Measurements from ENCODE around the gene SAPCD1.
"Not testable (repeated sequence)": the region's sequence is repeated elsewhere in the genome, so short reads cannot be mapped to it uniquely, and the experiment has no call there.

SAPCD1 gene

DNA sequence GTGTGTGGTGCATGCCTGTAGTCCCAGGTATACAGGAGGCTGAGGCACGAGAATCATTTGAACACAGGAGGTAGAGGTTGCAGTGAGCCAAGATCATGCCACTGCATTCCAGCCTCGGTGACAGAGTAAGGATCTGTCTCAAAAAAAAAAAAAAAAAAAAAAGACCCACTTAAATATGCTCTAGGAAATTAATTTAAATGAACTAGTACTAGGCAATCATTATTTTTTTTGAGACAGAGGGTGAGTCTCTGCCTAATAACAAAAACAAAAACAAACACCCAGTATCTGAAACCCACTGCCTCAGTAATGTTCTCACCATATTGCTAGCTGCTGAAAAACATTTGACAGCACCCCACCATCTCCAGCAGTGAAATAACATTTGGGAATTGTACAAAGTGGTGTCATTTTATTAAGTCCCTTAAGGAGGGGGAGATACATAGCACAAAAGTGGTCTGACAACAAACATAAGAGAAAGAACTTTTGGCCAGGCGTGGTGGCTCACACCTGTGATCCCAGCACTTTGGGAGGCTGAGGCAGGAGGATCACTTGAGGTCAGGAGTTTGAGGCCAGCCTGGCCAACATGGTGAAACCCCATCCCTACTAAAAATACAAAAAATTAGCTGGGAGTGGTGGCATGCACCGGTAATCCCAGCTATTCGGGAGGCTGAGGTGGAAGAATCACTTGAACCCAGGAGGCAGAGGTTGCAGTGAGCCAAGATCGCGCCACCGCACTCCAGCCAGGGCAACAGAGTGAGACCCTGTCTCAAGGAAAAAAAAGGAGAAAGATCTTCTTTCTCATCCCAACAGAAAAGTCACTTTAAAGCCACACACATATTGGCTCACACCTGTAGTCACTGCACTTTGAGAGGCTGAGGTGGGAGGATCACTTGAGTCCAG lies 38.8 kb downstream of the SAPCD1 start:
- not testable (repeated sequence) for DNase-seq (ENCODE audit: low read depth)

DNA sequence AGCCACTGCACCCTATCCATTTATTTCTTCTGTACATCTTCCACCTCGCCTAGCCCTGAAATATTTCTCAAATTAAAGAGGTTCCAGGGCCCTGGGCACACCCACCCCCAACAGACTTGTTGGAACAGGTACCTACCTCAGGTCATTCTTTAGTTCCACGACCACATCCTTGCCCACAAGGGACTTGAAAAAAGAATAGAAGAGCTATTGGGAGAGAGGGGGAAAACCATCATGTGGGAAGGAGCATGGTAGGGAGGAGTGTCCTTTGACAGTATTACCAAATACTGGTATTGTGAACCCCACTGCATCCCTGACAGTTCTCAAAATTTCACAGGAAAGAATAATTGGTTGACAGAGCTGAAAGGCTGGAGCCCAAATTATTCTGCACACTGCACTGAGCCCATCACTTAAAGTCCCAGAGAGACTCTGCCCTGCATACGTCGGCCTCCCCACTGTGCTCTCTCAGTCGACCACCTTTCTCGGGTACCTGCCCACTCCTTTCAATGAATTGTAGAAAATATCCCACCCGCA lies 43.5 kb downstream of the SAPCD1 start:
- DNase-seq (ENCODE audit: low read depth), result no peak

DNA sequence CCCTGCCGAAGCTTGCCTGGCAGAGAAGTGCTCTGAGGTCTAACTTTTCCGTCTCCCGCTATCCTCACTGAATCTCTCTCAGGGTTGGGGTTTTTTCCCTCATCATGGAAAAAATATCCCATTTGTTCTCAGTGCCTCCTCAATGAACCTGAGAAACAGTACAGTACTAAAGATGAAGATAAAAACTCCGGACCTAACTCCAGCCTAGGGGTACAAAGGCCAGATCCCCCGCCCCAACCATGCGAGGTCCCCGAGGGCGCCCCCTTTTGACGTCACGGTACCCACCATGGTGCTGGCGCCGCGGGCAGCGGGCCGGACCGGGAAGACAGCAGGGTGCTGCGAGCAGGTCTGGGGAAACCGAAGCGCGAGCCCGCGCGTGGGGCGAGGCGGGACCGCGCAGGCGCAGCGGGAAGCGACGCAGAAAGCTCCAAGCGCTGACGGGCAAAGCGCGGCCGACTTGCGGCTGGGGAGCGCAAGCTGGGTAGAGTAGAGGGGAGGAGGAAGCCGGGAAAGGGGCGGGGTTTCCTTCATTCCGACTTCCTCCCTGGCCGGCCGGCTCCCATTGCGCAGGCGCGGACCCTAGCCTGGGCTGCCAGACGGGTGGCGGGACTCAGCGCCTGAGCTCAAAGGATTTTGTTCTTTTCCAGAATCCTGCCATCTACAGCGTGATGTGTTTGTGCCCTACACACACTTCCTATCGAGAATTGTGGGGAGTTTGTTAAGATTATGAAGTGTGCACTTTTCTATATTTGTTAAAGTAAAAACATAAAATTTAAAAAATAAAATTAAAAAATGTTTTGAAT lies 44.2 kb downstream of the SAPCD1 start, which contains the start of gene LSM2:
TSS of gene LSM2 (minus strand) at position 497 of the 803 bp plus-strand sequence. CDS start at position 288, 209 bp downstream.
- DNase-seq (ENCODE audit: low read depth), result peak; percentile 96

DNA sequence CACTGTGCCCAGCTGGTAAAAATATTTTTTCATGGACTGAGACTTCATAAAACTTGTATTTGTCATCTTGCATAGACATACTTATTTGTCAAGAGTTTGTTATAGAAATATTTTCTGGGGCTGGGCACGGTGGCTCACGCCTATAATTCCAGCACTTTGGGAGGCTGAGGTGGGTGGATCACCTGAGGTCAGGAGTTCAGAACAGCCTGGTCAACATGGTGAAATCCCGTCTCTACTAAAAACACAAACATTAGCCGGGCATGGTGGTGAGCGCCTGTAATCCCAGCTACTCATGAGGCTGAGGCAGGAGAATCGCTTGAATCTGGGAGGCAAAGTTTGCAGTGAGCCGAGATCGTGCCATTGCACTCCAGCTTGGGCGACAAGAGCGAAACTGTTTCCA lies 46.1 kb downstream of the SAPCD1 start:
- DNase-seq (ENCODE audit: low read depth), result not testable (repeated sequence)

DNA sequence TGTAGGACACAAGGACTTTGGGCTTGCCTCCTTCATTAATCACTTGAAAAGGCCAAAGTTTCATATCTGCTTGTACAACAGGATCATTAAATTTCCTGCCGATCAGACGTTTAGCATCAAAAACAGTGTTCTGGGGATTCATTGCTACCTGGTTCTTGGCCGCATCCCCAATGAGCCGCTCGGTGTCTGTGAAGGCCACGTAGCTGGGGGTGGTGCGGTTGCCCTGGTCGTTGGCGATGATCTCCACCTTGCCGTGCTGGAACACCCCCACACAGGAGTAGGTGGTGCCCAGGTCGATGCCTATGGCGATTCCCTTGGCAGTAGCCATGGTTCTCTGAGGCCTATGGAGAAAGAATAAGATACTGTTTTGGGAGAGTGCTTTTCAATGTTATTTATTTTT lies 49.2 kb downstream of the SAPCD1 start:
- no peak for DNase-seq (ENCODE audit: low read depth)

DNA sequence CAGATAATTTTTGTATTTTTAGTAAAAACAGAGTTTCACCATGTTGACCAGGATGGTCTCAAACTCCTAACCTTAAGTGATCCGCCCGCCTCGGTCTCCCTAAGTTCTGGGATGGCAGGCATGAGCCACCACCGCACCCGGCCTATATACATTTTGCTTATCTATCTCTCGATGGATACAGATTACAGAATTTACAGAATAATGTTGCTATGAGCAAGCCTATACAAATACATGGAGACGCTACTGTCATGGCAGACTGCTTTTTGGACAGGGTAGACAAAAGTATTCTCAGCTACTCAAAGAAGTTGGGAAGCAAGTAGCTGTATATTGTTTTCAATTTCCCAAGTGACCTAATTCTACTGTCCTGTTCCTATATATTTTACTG lies 51.0 kb downstream of the SAPCD1 start:
- DNase-seq (ENCODE audit: low read depth), result no peak
